SH-SY5Y (cell line): ENCODE measurements around the gene FMNL2.

Experiments used
- GATA2 ChIP-seq: IDR thresholded peaks from 2 replicates; pipeline ENCODE4 v1.6.1; 2011; ENCODE audit warnings: mild to moderate bottlenecking, low read depth, low read length
- GATA3 ChIP-seq: IDR thresholded peaks from 2 replicates; pipeline ENCODE4 v1.6.1; 2011; ENCODE audit warnings: low read depth, mild to moderate bottlenecking, low read length, moderate library complexity

Gene FMNL2

GRCh38 chr2:152499331-152499816, 164.4 kb downstream of the FMNL2 start:
- TF ChIP-seq GATA3 (no peak), GATA2 (no peak)

GRCh38 chr2:152499896-152500735, 165.1 kb downstream of the FMNL2 start:
- TF ChIP-seq GATA2 (no peak), GATA3 (no peak)

- TF ChIP-seq GATA3 (no peak), GATA2 (no peak)
These were observed 165.8 kb downstream of the FMNL2 start for GRCh38 chr2:152500772-152501171.

- TF ChIP-seq GATA3: no peak
- TF ChIP-seq GATA2: no peak
These were observed 166.7 kb downstream of the FMNL2 start for GRCh38 chr2:152501666-152502065.

GRCh38 chr2:152504618-152505017, 169.6 kb downstream of the FMNL2 start:
- TF ChIP-seq GATA2 (no peak), GATA3 (no peak)

- no peak for TF ChIP-seq GATA2
- TF ChIP-seq GATA3: no peak
These were observed 170.5 kb downstream of the FMNL2 start for GRCh38 chr2:152505495-152505906.

- no peak for TF ChIP-seq GATA3
- no peak for TF ChIP-seq GATA2
These were observed 171.9 kb downstream of the FMNL2 start for GRCh38 chr2:152506843-152507242.

- TF ChIP-seq GATA3 (no peak), GATA2 (no peak)
These were observed 172.9 kb downstream of the FMNL2 start for GRCh38 chr2:152507907-152508306.

- no peak for TF ChIP-seq GATA2
- TF ChIP-seq GATA3: no peak
These were observed 173.5 kb downstream of the FMNL2 start for GRCh38 chr2:152508446-152508845.

- TF ChIP-seq GATA2 (no peak), GATA3 (no peak)
These were observed 175.0 kb downstream of the FMNL2 start for GRCh38 chr2:152509772-152510491.

GRCh38 chr2:152510621-152511020, 175.6 kb downstream of the FMNL2 start:
- TF ChIP-seq GATA3 (no peak), GATA2 (no peak)

- no peak for TF ChIP-seq GATA3
- no peak for TF ChIP-seq GATA2
These were observed 177.0 kb downstream of the FMNL2 start for GRCh38 chr2:152511981-152512380.

- TF ChIP-seq GATA3 (no peak), GATA2 (no peak)
These were observed 178.1 kb downstream of the FMNL2 start for GRCh38 chr2:152513029-152513428.

- TF ChIP-seq GATA2: no peak
- TF ChIP-seq GATA3: no peak
These were observed 178.7 kb downstream of the FMNL2 start for GRCh38 chr2:152513681-152514080.

GRCh38 chr2:152518034-152518433, 183.1 kb downstream of the FMNL2 start:
- TF ChIP-seq GATA2: no peak
- TF ChIP-seq GATA3: no peak
